ENCODE results near the gene IL17B.

Gene IL17B

GRCh38 chr5:149363358-149363757, 15.7 kb downstream of the IL17B start:
- DNase-seq (ENCODE audit: low read depth) = no peak
- H3K4me3 ChIP-seq (ENCODE audit: low read length) = no peak overlapping the region
- no peak for TF ChIP-seq CTCF (IDR thresholded peaks at IDR 0.05; ENCODE audit: insufficient read depth, low read depth, low read length, missing control alignments)

GRCh38 chr5:149362541-149362940, 16.6 kb downstream of the IL17B start:
- TF ChIP-seq CTCF (IDR thresholded peaks at IDR 0.05; ENCODE audit: insufficient read depth, low read depth, low read length, missing control alignments) = no peak
- no peak overlapping the region for H3K4me3 ChIP-seq (ENCODE audit: low read length)
- DNase-seq (ENCODE audit: low read depth) = no peak

GRCh38 chr5:149360272-149360671, 18.8 kb downstream of the IL17B start:
- no peak overlapping the region for H3K4me3 ChIP-seq (ENCODE audit: low read length)
- no peak for TF ChIP-seq CTCF (IDR thresholded peaks at IDR 0.05; ENCODE audit: insufficient read depth, low read depth, low read length, missing control alignments)
- DNase-seq (ENCODE audit: low read depth) = no peak

GRCh38 chr5:149358868-149359495, 20.1 kb downstream of the IL17B start:
- TF ChIP-seq CTCF (IDR thresholded peaks at IDR 0.05; ENCODE audit: insufficient read depth, low read depth, low read length, missing control alignments) = no peak
- DNase-seq (ENCODE audit: low read depth) = no peak
- H3K4me3 ChIP-seq (ENCODE audit: low read length) = peak overlapping the region; percentile 79

- peak overlapping the region; percentile 79 for H3K4me3 ChIP-seq (ENCODE audit: low read length)
- peak; percentile 10 for DNase-seq (ENCODE audit: low read depth)
- no peak for TF ChIP-seq CTCF (IDR thresholded peaks at IDR 0.05; ENCODE audit: insufficient read depth, low read depth, low read length, missing control alignments)
These were observed 20.8 kb downstream of the IL17B start for GRCh38 chr5:149358294-149358651.

GRCh38 chr5:149357370-149358293, 21.5 kb downstream of the IL17B start, which contains the start of gene PCYOX1L:
TSS of gene PCYOX1L (plus strand) at chr5:149358046. CDS start at chr5:149358069, 23 bp downstream.
- peak within 1 kb of the TSS; percentile 79 for H3K4me3 ChIP-seq (ENCODE audit: low read length)
- no peak for TF ChIP-seq CTCF (IDR thresholded peaks at IDR 0.05; ENCODE audit: insufficient read depth, low read depth, low read length, missing control alignments)
- peak; percentile 99 for DNase-seq (ENCODE audit: low read depth)
